GM12878 (cell line): ENCODE data around the gene EEF1AKMT3. TPM values are rescaled to one million over a fixed set of nuclear protein-coding genes. Genes with fewer than 3 reads are reported as not detected.

Source experiments
- ATAC-seq: fragments of 200-7000 bp; cut with Tn5 transposase; 3 replicates; pipeline ENCODE4 v1.9.1; 2020; ENCODE audit warnings: mild to moderate bottlenecking, moderate library complexity
- BruUV-seq: library from RNA; stranded (reverse); fragments of 400-500 nt; replicated peaks from 2 replicates; lab custom pipeline; 2021; lab: Mats Ljungman, UMichigan
- CTCF ChIA-PET: fragments of 300-600 bp; sonication (Branson Sonifier 250); formaldehyde crosslinking; extraction: SDS; loops from one replicate; lab custom pipeline; 2021; ENCODE audit warnings: inconsistent platforms; lab: Yijun Ruan, JAX
- POLR2A ChIA-PET: fragments of 350-600 bp; formaldehyde crosslinking; extraction: SDS; loops from one replicate; lab custom pipeline; 2021; ENCODE audit warnings: inconsistent platforms; lab: Charles Lee
- RAD21 ChIA-PET: fragments of 300-600 bp; sonication (Branson Sonifier 250); formaldehyde crosslinking; loops from one replicate; lab custom pipeline; 2023; ENCODE audit warnings: antibody characterized with exemption; ENCODE audit not compliant: unreplicated experiment; lab: Charles Lee
- SMC1A ChIA-PET: fragments of 300-600 bp; sonication (Branson Sonifier 250); formaldehyde crosslinking; loops from one replicate; lab custom pipeline; 2023; ENCODE audit not compliant: unreplicated experiment, uncharacterized antibody; lab: Charles Lee
- DNase-seq: peaks from one replicate; pipeline ENCODE4 v3.0.0-alpha.2; 2011; ENCODE audit warnings: low read depth, low spot score
- FAIRE-seq: peaks from 3 replicates; lab custom pipeline; 2011; peaks lifted over from hg19 to GRCh38; lab: Jason Lieb, UNC
- H2AFZ ChIP-seq: 2 replicates; pipeline ENCODE4 v1.6.0; 2011; ENCODE audit warnings: low read depth, low read length, control low read depth; ENCODE audit not compliant: control insufficient read depth
- H3K27ac ChIP-seq: 2 replicates; pipeline ENCODE4 v1.5.1; 2011; ENCODE audit warnings: control low read depth; ENCODE audit not compliant: control insufficient read depth, insufficient read depth
- H3K27me3 ChIP-seq, 2 experiments: replicated peaks in 1 of 2; 2 replicates each; pipeline versions ENCODE4 v1.6.0 to v1.6.1; 2011; ENCODE audit warnings: low read length in 1 of 2; ENCODE audit not compliant: control insufficient read depth in 2 of 2, insufficient read depth in 2 of 2
- H3K36me3 ChIP-seq, 2 experiments: 2 replicates each; pipeline ENCODE4 v1.5.1; 2011; ENCODE audit warnings: low read length in 1 of 2; ENCODE audit not compliant: control insufficient read depth in 2 of 2, insufficient read depth in 2 of 2
- H3K4me1 ChIP-seq: 2 replicates; pipeline ENCODE4 v1.6.1; 2011; ENCODE audit warnings: mild to moderate bottlenecking, low read length, moderate library complexity, mixed read lengths; ENCODE audit not compliant: control insufficient read depth, insufficient read depth
- H3K4me2 ChIP-seq: 2 replicates; pipeline ENCODE4 v1.6.0; 2011; ENCODE audit warnings: control low read depth; ENCODE audit not compliant: control insufficient read depth, insufficient read depth
- H3K4me3 ChIP-seq: fragments of 200-600 bp; sonication (generic); 2 replicates; pipeline ENCODE4 v1.5.1; 2016
- H3K79me2 ChIP-seq: 2 replicates; pipeline ENCODE4 v1.6.0; 2011; ENCODE audit warnings: low read length; ENCODE audit not compliant: control insufficient read depth, insufficient read depth
- H3K9ac ChIP-seq: 2 replicates; pipeline ENCODE4 v1.8.0; 2011; ENCODE audit warnings: low read length, control low read depth, mixed read lengths; ENCODE audit not compliant: control insufficient read depth, insufficient read depth
- H3K9me3 ChIP-seq: replicated peaks from 3 replicates; pipeline ENCODE4 v1.5.1; 2011; ENCODE audit warnings: mild to moderate bottlenecking, low read length; ENCODE audit not compliant: control insufficient read depth, insufficient read depth
- H4K20me1 ChIP-seq: 2 replicates; pipeline ENCODE4 v1.6.0; 2011; ENCODE audit not compliant: control insufficient read depth, insufficient read depth
- E2F4 ChIP-seq: IDR thresholded peaks from 2 replicates; pipeline ENCODE4 v1.6.1; 2012; ENCODE audit warnings: low read depth, low read length, improper control_type of control experiment
- ELK1 ChIP-seq: IDR thresholded peaks from 2 replicates; pipeline ENCODE4 v1.6.1; 2012; ENCODE audit warnings: low read depth, low read length, improper control_type of control experiment
- JUNB ChIP-seq: IDR thresholded peaks from 2 replicates; pipeline ENCODE4 v1.6.1; 2016; ENCODE audit warnings: antibody characterized with exemption, mild to moderate bottlenecking
- MTA2 ChIP-seq: fragments of 450-650 bp; IDR thresholded peaks from 2 replicates; pipeline ENCODE4 v1.6.1; 2016; ENCODE audit warnings: low read depth, mild to moderate bottlenecking, moderate library complexity
- MYC ChIP-seq: IDR thresholded peaks from 2 replicates; pipeline ENCODE4 v1.6.1; 2011; ENCODE audit warnings: mild to moderate bottlenecking, low read length, moderate library complexity, inconsistent platforms; ENCODE audit not compliant: insufficient read depth, insufficient replicate concordance, insufficient read length, severe bottlenecking
- NFYB ChIP-seq: IDR thresholded peaks from 2 replicates; pipeline ENCODE4 v1.6.1; 2011; ENCODE audit warnings: low read depth, mild to moderate bottlenecking, low read length, improper control_type of control experiment, moderate library complexity; ENCODE audit not compliant: insufficient read depth
- PAX8 ChIP-seq: fragments of 450-650 bp; IDR thresholded peaks from 2 replicates; pipeline ENCODE4 v1.6.1; 2017; ENCODE audit warnings: mild to moderate bottlenecking, moderate library complexity
- POLR2AphosphoS2 ChIP-seq: IDR thresholded peaks from 2 replicates; pipeline ENCODE4 v1.6.1; 2011; ENCODE audit warnings: low read depth, mild to moderate bottlenecking, low read length, improper control_type of control experiment, moderate library complexity
- SMARCA5 ChIP-seq: fragments of 450-650 bp; IDR thresholded peaks from 2 replicates; pipeline ENCODE4 v1.6.1; 2017; ENCODE audit warnings: mild to moderate bottlenecking
- TCF3 ChIP-seq: IDR thresholded peaks from 2 replicates; pipeline ENCODE4 v1.6.1; 2012; ENCODE audit warnings: low read depth, mild to moderate bottlenecking, low read length, borderline replicate concordance; ENCODE audit not compliant: insufficient read depth
- WGBS: methylation state at CpG from one replicate; pipeline ENCODE4 v1.1.6; 2016; ENCODE audit warnings: low lambda C conversion rate; ENCODE audit not compliant: insufficient replicate concordance, insufficient coverage; ENCODE audit errors: missing lambda C conversion rate; 5-methylcytosine and 5-hydroxymethylcytosine counted together
- in situ Hi-C: fragments of 300-500 bp; cut with MboI; formaldehyde crosslinking; loops from 9 replicates; pipeline ENCODE4 v1.14.3; 2018; ENCODE audit warnings: mixed read lengths
- intact Hi-C: fragments of 100-400 bp; cut with micrococcal nuclease; formaldehyde crosslinking; loops from one replicate; pipeline ENCODE4 v1.14.2; 2022; ENCODE audit not compliant: unreplicated experiment
- polyA plus RNA-seq, 11 experiments: library from polyadenylated mRNA; depleted of rRNA in 4 of 11; unstranded in 6 of 11; stranded (reverse) in 5 of 11; fragments of >200 nt; fragmentation: Nextera tagmentation in 4 of 11; fragmentation: Illumina TruSeq in 1 of 11; extraction: Ambion mirVana in 4 of 11; extraction: Trizol in 1 of 11; gene quantifications; 1 replicate in 1 of 11; 2 replicates in 10 of 11; pipeline versions ENCODE4 v1.2.1 to v1.2.3, GENCODE V29; 2011 to 2016; ENCODE audit warnings: inconsistent platforms in 2 of 11, missing spikeins in 2 of 11, low read depth in 1 of 11
- total RNA-seq, 4 experiments: library from RNA; depleted of rRNA in 3 of 4; stranded (reverse); fragments of >200 nt in 3 of 4; fragmentation: Illumina TruSeq in 1 of 4; extraction: Trizol in 1 of 4; gene quantifications; 2 replicates each; pipeline versions ENCODE4 v1.2.1 to v1.2.3, GENCODE V29; 2013 to 2021

The EEF1AKMT3 gene
- total and polyA plus RNA-seq, 10 of the 15 experiments (the other 5 are each of a cell fraction or from before 2014, with no cell fraction given): 1.2 to 8.2 (median 3.5) TPM

GRCh38 chr12:57737467-57738460 is 34.6 kb upstream of the EEF1AKMT3 start (continued):
- no peak for TF ChIP-seq MYC

GRCh38 chr12:57738661-57739237 is 33.7 kb upstream of the EEF1AKMT3 start, which contains the start of gene AGAP2:
Gene AGAP2 (minus strand): TSS chr12:57738742. CDS start chr12:57738246, 496 bp downstream.
- ChIA-PET RAD21 (no interaction called here), POLR2A (no interaction called here), CTCF (interaction anchor here (3.8 kb wide), 1 partner anchor 154 kb away, joined by 22 read pairs; no protein-coding TSS in a partner anchor), SMC1A (no interaction called here)
- Histone ChIP-seq H3K36me3 (no peaks in the 10 kb centered on the region; a peak in 1 of 4 replicates), H3K4me3 (no peak within 1 kb of the TSS), H3K4me1 (peaks cover 12% of the 10 kb centered on the region), H3K79me2 (peaks cover 18% of the 10 kb centered on the region), H3K27ac (no peak within 1 kb of the TSS), H3K4me2 (no peak within 1 kb of the TSS), H3K27me3 (no peaks in the 10 kb centered on the region), H3K9ac (no peak within 1 kb of the TSS), H3K9me3 (no peaks in the 10 kb centered on the region), H4K20me1 (no peaks in the 10 kb centered on the region), H2AFZ (no peak within 1 kb of the TSS)
- 97% methylated on average over 9 of the region's 36 CpGs for WGBS
- TF ChIP-seq TCF3 (no peak), JUNB (no peak), MTA2 (no peak), E2F4 (no peak), ELK1 (no peak), POLR2AphosphoS2 (no peak), SMARCA5 (no peak), PAX8 (no peak), NFYB (no peak)
- no peak for FAIRE-seq
- no TSS peak for BruUV-seq
- intact Hi-C loops: no loop called here
- ATAC-seq: no peak
- in situ Hi-C loops: no loop called here
- DNase-seq: no peak
